Adrenal gland (tissue), 12 donors: ENCODE results near the gene GPS2. TPM values are rescaled to one million over a fixed set of nuclear protein-coding genes. Genes with fewer than 3 reads are reported as not detected.

Experiments
- DNase-seq, 7 donors: peaks; one replicate each; pipeline ENCODE4 v3.0.0-alpha.2; 2019 to 2020
- H3K27ac ChIP-seq, 5 donors: fragments of 200-600 bp; sonication (generic) in 4 of 5; 1 replicate in 3 of 5; 2 replicates in 2 of 5; pipeline versions ENCODE4 v1.5.1 to v1.8.0; 2016 to 2020; ENCODE audit warnings: mild to moderate bottlenecking in 1 of 5
- H3K27me3 ChIP-seq: fragments of 200-600 bp; 2 replicates; pipeline ENCODE4 v1.8.0; 2021
- H3K36me3 ChIP-seq, 2 donors: fragments of 200-600 bp; replicated peaks in 1 of 2; 1 replicate in 1 of 2; 2 replicates in 1 of 2; pipeline versions ENCODE4 v1.5.1 to v1.8.0; 2018 to 2022
- H3K4me1 ChIP-seq, 2 donors: fragments of 200-600 bp; replicated peaks in 1 of 2; 1 replicate in 1 of 2; 2 replicates in 1 of 2; pipeline versions ENCODE4 v1.5.1 to v1.8.0; 2018 to 2021
- H3K4me3 ChIP-seq, 4 donors: fragments of 200-600 bp; sonication (generic) in 3 of 4; one replicate each; pipeline ENCODE4 v1.5.1; 2016 to 2018
- H3K9me3 ChIP-seq, 3 donors: fragments of 200-600 bp; sonication (generic) in 1 of 3; replicated peaks in 1 of 3; 1 replicate in 2 of 3; 2 replicates in 1 of 3; pipeline versions ENCODE4 v1.5.1 to v1.8.0; 2016 to 2021
- POLR2A ChIP-seq, 2 donors: fragments of 450-650 bp; IDR thresholded peaks; one replicate each; pipeline ENCODE4 v1.6.1; 2017; ENCODE audit warnings: antibody characterized with exemption in 2 of 2, mild to moderate bottlenecking in 2 of 2, moderate library complexity in 1 of 2
- WGBS, 4 donors: extraction: QIAGEN DNeasy Blood & Tissue Kit in 2 of 4; methylation state at CpG; one replicate each; pipeline versions ENCODE4 v1.1.5 to v1.1.7; 2013 to 2017; 5-methylcytosine and 5-hydroxymethylcytosine counted together
- intact Hi-C, 2 donors: fragments of 100-400 bp; cut with DNase I; formaldehyde crosslinking; loops; one replicate each; pipeline versions ENCODE4 v1.14.1 to v1.15.0; 2022 to 2023
- polyA plus RNA-seq, 3 donors: library from polyadenylated mRNA; stranded (reverse); fragments of 200-250 nt in 2 of 3; fragments of 350-450 nt in 1 of 3; fragmentation: Illumina TruSeq in 1 of 3; extraction: RNeasy Lipid Tissue Mini Kit (QIAGEN cat#74804) in 1 of 3; gene quantifications; one replicate each; pipeline ENCODE4 v1.2.3, GENCODE V29; 2013 to 2014
- total RNA-seq, 9 donors: library from RNA; depleted of rRNA in 4 of 9; stranded (reverse); fragments of >200 nt in 4 of 9; fragments of 120-200 nt in 1 of 9; fragmentation: NEBNext Ultra II Directional in 1 of 9; extraction: Animal tissue kit (Norgen Biotek cat#: 25700) in 1 of 9; gene quantifications; one replicate each; pipeline versions ENCODE4 v1.1.0 to v1.2.4, GENCODE V29; 2013 to 2023
- TF ChIP-seq, protein P1 (sequence below), 6 experiments: fragments of 450-650 bp in 4 of 6; fragments of 200-600 bp in 2 of 6; sonication (generic) in 1 of 6; IDR thresholded peaks; 1 replicate in 5 of 6; 2 replicates in 1 of 6; pipeline versions ENCODE4 v1.5.1 to v1.8.0; 2016 to 2021; ENCODE audit warnings: antibody characterized with exemption in 6 of 6, mild to moderate bottlenecking in 2 of 6, moderate library complexity in 1 of 6
- donor health status: healthy with polysubstance abuse.
- donor health status: Bipolar disorder and iron deficiency.
- donor health status: DM: yes; HTN: yes; CAD: no.
- donor health status: DM: no; HTN: no; CAD: no.
- donor health status: DM: no; HTN: no; CAD: no.
- donor health status: DM: yes; HTN: yes; CAD: no.

GPS2 gene
- total and polyA plus RNA-seq, 12 donors, result 69.1 to 196 (median 114) TPM

- Histone ChIP-seq H3K9me3 (no peaks in the 10 kb centered on the region), H3K4me1 (peaks cover 32 to 63% of the 10 kb centered on the region in 2 donors), H3K4me3 (no peak overlapping the region), H3K36me3 (peaks cover 0 to 47% of the 10 kb centered on the region in 2 donors), H3K27ac (peak overlapping the region in 1 of 5 donors; percentile 31), H3K27me3 (no peaks in the 10 kb centered on the region)
- 49 to 60% (median 57%) methylated on average over 7 of the region's 7 CpGs for WGBS, 4 donors
- no peak for TF ChIP-seq POLR2A (IDR thresholded peaks at IDR 0.05)
- TF ChIP-seq, protein P1, sequence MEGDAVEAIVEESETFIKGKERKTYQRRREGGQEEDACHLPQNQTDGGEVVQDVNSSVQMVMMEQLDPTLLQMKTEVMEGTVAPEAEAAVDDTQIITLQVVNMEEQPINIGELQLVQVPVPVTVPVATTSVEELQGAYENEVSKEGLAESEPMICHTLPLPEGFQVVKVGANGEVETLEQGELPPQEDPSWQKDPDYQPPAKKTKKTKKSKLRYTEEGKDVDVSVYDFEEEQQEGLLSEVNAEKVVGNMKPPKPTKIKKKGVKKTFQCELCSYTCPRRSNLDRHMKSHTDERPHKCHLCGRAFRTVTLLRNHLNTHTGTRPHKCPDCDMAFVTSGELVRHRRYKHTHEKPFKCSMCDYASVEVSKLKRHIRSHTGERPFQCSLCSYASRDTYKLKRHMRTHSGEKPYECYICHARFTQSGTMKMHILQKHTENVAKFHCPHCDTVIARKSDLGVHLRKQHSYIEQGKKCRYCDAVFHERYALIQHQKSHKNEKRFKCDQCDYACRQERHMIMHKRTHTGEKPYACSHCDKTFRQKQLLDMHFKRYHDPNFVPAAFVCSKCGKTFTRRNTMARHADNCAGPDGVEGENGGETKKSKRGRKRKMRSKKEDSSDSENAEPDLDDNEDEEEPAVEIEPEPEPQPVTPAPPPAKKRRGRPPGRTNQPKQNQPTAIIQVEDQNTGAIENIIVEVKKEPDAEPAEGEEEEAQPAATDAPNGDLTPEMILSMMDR (IDR thresholded peaks at IDR 0.05), result no peak
- intact Hi-C loops, result no loop called here
- no peak for DNase-seq
Observed at GRCh38 chr17:7311110-7311705, 4.0 kb downstream of the GPS2 start.

GRCh38 chr17:7309628-7310027 lies 5.5 kb downstream of the GPS2 start:
- WGBS, 4 donors, result 73 to 86% (median 82%) methylated on average over 10 to 12 of the region's 12 CpGs
- peaks cover 0 to 47% of the 10 kb centered on the region in 2 donors for H3K36me3 ChIP-seq
- H3K9me3 ChIP-seq, result no peaks in the 10 kb centered on the region
- intact Hi-C loops, result no loop called here
- peak in 1 of 7 donors; percentile 29 for DNase-seq
- H3K4me3 ChIP-seq, result peak overlapping the region in 1 of 4 donors; percentile 88
- H3K4me1 ChIP-seq, result peaks cover 23 to 55% of the 10 kb centered on the region in 2 donors
- TF ChIP-seq POLR2A (IDR thresholded peaks at IDR 0.05), result no peak
- TF ChIP-seq, protein P1 (IDR thresholded peaks at IDR 0.05), result no peak
- H3K27me3 ChIP-seq, result no peaks in the 10 kb centered on the region
- H3K27ac ChIP-seq, result peak overlapping the region in 2 of 5 donors; percentile 98 to 99

GRCh38 chr17:7308625-7309433 lies 6.3 kb downstream of the GPS2 start:
- Histone ChIP-seq H3K36me3 (peaks cover 0 to 44% of the 10 kb centered on the region in 2 donors), H3K4me3 (peak overlapping the region in 3 of 4 donors; percentile 83 to 98 (median 88)), H3K27ac (peak overlapping the region; percentile 97 to 100 (median 99)), H3K9me3 (no peaks in the 10 kb centered on the region), H3K4me1 (peaks cover 16 to 47% of the 10 kb centered on the region in 2 donors), H3K27me3 (no peaks in the 10 kb centered on the region)
- TF ChIP-seq, protein P1 (IDR thresholded peaks at IDR 0.05), result no peak
- TF ChIP-seq POLR2A (IDR thresholded peaks at IDR 0.05), result peak; percentile 11 to 77
- intact Hi-C loops, result no loop called here
- 0 to 1% (median 0%) methylated on average over 12 to 14 of the region's 14 CpGs for WGBS, 4 donors
- peak; percentile 80 to 93 (median 90) for DNase-seq
